HS-5 (cell line): ENCODE data around the gene EML1.

Experiments used
- DNase-seq: peaks from one replicate; pipeline ENCODE4 v3.0.0-alpha.2; 2012; ENCODE audit warnings: low read depth

Gene EML1

DNA sequence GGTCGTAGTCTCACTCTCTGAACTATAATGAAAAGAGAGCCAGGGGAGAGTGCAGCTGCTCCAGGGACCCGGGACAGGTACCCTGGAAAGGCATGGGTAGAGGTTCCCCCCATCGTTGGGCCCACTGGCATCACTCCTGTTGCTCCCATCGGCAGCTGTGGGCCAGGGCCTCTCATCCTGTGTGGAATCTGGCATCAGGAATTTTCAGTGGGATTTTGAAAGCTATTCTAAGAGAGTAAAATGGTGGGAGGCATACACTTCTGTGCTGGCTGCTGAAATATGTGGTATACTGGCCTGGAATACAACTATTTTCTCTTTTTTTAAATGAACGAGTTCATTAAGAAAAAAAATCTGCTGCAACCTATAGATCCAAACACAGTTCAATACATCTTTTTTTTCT lies 38.1 kb downstream of the EML1 start:
- DNase-seq, result no peak

DNA sequence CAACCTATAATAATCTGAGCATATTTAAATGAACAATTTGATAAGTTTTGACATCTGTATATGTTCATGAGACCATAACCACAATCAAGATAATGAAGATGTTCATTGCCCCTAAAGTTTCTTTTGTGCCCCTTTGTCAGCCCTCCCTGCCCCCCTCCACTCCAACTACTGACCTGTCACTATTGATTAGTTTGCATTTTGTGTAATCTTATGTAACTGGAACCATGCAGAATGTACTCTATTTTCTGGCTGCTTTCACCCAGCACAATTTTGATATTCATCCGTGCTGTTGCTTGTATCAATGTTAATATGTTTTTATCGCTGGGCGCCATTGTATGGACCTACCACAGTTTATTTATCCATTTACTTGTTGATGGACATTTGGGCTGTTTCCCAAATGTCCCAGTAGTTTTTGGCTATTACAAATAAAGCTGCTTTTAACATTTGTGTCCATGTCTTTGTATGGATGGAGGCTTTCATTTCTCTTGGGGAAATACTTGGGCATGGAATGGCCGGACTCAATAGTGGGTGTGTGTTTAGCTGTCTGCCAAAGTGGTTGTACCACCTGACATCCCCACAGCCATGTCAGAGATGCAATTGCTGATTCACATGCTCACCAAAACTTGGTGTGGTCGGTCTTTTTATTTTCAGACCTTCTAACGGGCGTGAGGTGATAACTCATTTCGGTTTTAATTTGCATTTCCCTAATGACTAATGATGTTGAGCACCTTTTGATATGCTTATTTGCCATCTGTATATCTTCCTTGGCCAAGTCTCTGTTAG lies 38.9 kb downstream of the EML1 start:
- DNase-seq, result no peak

DNA sequence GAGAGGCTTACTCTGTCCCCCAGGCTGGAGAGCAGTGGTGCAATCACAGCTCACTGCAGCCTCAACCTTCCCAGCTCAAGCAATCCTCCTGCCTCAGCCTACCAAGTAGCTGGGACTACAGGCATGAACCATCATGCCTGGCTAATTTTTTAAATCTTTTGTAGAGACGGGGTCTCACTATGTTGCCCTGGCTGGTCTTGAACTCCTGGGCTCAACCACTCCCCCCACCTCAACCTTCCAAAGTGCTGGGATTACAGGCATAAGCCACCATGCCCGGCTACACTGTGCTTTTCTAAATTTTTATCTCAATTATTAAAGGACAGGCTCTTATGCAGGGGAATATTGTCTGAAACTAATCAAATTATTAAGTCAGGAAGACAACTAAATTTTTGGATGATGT lies 44.6 kb downstream of the EML1 start:
- DNase-seq, result no peak

DNA sequence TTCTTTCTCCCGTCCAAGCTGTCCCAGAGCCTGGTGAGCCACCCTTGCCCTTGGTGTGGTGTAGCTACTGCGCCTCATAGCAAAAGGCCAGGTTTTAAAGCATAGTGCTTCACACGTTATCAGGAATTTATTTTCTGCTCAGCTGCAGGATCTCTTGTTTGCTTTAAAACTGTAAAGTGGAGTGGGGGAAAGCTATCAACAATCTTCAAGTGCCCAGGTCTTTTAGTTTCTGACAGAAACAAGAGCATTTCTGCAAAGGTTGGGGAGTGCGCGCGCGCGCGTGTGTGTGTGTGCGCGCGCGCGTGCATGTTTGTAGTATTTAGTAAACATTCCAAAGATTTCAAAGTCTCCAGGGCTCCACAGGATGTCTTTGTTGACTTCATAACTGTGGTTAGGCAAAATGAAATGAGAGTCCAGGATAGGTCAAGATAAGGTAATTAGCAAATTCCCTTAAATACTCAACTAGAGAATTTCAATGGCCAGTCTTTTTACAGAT lies 45.5 kb downstream of the EML1 start:
- DNase-seq, result no peak

DNA sequence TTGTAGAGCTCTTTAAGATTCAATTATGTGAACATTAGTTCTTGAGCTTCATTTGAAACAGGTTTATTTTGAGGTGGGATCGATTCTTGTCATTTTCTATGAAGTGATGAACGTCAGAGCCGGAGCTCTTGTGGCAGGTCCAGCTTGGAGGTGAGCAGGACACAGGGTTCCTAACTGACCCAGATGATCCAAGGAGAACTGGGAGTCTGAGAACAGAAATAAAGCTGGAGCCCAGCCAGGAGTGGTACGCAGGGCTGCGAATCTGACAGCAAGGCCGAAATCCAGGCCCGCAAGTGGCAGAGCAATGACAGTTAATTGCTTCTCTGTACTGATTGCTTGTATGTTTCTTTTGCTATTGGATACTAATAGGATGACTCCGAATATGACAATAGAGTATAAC lies 46.5 kb downstream of the EML1 start:
- DNase-seq, result no peak

DNA sequence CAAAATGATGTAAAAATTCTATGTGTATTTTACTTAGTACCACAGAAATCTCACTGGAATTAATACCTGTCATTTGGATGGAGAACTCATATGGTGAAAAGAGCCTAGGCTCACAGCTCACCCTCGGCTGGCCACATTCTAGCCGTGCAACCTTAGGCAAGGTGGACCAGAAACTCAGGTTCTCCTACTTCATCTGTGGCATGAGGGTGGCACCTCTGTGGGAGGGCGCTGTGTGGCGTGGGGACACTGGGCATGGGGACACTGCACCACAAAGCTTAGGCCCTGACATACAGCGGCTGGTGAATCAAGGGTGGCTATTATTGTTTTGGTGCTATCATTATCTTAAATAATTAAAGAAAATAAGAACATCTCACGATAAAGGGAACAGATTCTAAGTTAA lies 47.1 kb downstream of the EML1 start:
- DNase-seq, result no peak

DNA sequence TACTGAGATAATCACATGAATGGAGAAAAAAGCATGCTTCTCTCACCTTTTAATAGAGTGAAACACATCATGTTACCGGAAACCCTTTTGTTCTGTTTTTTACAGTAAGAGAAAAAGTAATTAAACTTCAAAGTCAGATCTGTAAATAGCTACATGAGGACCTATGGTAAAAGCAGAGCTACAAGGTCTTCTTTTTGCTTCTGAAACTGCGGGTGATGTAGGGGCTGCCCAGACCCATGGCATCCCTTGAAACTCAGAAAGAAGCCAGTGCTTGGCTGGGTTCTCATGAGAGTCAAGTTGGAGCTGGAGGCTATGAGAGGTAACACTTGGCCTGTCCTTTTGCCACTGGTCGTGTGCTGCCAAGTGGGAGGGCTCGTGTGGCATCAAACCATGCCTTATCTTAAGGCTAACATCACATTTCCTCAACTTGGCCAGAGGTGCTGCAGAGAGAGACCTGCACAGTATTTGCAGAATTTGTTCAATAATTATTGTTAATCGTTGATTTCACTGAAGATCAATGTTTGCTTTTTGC lies 47.6 kb downstream of the EML1 start:
- no peak for DNase-seq

DNA sequence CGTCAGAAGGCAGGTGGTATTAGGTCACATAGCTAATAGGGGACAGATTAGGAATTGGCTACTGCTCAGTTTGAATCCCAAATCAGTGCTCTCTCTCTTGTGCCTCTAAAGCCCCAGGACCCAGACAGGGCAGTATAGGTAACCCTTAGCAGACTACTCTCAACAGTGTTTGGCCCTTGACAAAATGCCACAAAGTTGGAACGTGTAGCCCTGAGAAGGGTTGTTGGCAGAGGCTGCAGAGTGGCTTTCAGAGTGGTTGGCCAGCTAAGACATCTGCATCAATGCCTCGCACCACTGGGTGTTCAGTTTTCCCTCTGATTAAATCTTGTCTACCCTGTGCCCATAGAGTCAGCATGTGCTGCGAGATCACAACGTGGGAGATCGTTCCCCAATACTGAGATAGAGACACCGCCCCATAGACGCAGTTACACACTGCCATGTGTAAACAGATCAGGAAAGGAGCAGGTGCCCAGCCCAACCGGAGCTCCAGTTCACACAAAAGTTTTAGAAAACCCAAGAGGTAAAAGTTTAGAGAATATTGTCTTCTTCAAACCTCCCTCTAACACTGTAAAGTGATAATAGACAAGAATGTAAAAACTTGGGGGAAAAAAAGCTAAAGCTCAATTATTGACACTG lies 48.3 kb downstream of the EML1 start:
- DNase-seq, result no peak

DNA sequence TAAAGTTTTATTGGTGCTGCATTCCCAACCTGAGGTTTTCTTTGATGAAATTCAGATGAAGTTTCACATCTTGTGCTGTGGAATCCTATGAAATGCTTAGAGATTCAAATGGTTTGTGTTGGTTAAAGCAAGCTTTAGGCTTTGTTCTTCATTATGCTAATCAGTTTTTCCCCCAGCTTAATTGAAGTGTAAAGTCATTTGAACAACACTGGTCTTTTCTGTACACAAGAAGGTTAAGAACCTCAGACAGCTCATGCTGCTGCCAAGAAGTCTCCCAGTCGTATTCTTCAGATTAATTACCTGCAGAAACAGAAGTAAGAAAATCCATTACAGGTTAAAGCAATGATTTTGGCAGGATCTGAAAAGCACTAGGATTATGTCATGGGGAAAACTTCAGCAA lies 48.9 kb downstream of the EML1 start:
- no peak for DNase-seq

DNA sequence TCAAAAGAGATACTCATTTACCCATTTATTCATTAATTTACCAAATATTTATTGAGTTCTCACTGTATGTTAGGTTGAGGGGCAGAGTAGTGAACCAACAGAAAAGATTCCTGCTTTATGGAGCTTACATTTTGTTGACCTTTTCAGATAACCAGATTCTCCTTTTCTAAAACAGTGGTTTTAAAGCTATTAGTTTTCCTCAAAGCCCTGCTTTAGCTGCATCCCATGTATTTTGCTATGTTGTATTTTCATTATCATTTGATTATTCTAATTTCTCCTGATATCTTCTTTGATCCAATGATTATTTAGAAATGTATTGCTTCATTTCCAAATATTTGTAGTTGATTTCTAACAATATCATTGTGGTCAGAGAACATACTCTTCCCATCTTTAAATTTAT lies 53.6 kb downstream of the EML1 start:
- no peak for DNase-seq

DNA sequence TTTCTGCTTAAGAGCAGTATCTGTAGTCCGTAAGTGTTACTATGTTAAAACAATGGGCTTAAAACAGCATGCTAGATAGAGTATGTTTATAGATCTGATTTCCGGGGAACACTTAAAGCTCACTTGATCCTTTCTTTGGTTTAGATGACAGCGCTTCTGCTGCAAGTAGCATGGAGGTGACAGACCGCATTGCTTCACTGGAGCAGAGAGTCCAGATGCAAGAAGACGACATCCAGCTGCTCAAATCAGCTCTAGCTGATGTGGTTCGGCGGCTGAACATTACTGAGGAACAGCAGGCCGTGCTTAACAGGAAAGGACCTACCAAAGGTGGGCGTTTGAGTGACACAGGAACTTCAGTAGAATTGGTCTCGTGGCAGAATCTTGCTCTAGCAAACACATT lies 57.5 kb downstream of the EML1 start:
- no peak for DNase-seq

DNA sequence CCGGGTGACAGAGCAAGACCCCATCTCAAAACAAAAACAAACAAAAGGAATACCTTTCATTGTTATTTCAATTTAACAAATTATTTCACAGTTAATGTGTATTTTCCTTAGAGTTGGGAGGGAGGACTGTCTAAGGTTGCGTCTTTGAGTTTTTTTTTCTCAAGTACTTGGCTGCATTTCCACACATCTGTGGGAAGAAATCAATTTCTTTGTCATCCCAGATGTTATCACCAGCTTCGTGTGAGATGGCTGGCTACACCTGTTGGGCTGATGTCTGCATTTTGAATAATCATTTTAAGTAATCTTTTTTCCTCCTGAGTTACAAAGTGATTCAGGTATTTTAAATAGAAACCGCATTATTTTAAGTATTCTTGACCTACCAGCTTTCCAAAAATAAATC lies 59.4 kb downstream of the EML1 start:
- DNase-seq, result no peak

DNA sequence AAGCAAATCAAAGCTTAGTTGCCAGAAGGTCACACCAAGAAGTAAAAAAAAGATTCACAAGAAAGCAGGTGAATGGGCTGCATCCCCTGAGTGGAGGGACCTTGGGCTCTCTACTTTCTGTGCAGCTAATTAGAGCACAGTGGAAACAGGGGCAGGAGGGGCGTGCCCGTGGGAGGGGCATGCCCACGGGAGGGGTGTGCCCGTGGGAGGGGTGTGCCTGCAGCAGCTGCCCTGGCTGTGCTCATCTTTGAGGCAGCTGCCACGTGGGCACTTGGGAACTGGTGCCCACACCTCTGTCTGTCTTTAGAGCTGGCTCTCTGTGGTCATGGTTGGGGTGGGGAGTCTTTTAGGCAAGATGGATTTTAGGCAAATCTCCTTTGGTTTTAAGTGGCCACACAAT lies 60.0 kb downstream of the EML1 start:
- no peak for DNase-seq

DNA sequence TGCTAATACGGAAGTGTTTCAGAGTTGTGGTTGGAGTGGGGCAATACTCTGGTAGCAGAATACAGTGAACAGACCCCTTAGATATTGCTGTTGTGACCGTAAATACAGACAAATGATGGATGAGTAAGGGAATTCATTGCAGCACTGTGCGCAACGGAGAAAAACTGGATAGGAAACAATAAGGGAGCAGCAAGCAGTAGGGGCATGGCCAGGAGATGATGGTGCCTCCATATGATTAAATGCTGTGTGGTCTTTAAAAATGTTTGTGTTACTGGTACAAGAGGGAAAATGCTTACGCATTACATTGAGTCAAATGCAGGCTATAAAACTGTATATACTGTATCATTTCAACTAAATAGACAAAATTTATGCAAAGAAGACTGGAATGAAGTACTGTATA lies 61.6 kb downstream of the EML1 start:
- no peak for DNase-seq

DNA sequence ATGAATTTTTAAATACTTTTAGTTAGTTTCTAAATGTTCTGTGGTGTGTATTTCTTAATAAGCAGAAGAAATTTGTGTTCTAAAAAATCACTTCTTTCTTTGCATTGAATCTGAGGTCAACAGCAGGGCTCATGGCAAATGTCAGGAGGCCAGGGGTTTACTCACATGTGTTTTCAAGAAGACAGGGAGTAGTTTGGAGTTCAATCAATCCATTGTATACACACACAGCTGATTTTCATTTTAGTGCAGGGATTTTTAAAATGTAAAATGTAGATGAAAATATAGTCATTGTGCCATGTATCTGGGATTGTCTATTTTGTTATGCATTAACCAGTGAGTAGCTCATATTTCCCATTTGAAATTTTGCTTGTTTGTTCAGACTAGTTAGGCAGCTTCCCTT lies 62.1 kb downstream of the EML1 start:
- no peak for DNase-seq

DNA sequence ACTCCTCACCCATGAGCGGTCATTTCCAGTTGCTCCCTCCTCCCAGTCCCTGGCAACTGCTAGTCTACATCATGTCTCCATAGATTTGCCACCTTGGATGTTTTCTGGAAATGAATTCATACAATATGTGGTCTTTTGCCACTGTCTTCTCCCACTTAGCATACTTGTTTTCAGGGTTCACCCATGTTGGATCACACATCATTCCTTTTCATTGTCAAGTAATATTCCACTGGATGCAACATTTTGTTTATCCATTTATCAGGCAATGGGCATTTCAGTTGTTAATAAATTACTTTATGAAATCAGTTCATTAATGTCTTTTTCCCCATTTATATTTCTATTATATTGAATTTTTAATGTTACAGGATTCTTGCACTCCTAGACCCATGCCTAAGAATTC lies 64.3 kb downstream of the EML1 start:
- no peak for DNase-seq

DNA sequence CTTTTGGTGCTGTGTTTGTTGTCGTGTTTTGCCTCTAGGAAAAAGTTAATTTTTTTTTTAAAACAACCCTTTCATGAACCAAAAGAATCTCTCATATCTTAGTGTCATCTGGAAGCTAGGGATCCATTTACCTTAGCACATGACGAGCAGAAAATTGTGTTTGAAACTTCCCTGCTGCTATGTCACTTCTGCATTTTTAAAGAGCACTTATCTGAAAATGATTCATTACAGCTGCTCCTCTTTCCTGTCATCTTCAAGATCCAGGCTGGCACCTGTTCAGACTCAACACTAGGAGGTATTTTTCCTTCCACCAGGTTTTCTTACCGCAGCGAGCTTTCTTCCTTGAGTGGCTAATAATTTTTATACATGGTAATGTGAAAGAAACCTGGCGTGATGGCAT lies 67.0 kb downstream of the EML1 start:
- no peak for DNase-seq

DNA sequence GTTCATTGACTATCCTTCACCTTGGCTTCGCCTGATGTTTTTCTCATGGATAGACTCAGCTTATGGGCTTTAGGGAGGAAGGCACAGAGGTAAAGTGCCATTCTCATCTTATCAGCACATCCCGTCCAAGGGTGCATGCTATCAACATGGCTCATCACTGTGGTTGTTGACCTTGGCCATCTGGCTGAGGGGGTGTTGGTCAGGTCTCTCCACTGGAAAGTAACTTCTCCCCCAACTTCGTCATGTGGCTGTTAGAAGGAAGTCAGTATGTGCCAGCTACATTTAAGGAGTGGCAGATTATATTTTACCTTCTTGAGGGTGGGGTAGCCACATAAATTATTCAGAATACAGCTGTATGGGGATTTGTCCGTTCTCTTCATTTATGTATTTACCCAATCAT lies 68.9 kb downstream of the EML1 start:
- DNase-seq, result peak; percentile 37

DNA sequence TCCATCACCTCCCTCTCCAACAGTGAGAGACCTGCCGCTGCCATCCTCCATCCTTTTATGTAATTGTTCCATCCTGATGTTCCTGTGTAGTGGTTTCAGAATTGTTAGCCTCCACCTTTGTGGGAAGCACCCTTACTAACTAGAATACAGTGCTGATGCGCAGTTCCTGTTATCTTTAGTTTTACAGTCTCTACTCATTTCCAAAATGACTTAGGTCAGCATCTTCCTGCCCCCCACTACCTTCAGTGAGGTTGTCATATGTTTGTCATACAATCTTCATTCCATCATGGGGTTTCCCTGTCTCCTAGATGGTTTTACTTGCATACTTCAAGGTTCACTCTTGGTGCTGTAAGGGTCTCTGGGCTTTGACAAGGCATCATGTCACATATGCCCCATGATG lies 69.8 kb downstream of the EML1 start:
- no peak for DNase-seq

DNA sequence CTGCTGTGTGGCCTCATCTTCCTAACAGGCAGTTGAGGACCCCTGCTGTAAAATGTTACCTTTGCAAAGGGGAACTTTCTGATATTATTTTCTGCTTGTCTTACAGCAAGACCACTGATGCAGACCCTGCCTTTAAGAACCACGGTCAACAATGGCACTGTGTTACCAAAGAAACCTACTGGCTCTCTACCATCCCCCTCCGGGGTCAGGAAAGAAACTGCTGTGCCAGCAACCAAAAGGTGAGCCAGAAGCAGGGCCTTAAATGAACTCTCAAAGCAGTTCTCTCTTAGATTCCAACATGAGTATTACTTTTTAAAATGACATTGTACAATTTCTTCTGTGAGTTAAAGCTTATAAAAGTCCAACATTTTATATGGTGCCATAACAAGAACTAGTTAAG lies 72.2 kb downstream of the EML1 start:
- DNase-seq, result no peak

DNA sequence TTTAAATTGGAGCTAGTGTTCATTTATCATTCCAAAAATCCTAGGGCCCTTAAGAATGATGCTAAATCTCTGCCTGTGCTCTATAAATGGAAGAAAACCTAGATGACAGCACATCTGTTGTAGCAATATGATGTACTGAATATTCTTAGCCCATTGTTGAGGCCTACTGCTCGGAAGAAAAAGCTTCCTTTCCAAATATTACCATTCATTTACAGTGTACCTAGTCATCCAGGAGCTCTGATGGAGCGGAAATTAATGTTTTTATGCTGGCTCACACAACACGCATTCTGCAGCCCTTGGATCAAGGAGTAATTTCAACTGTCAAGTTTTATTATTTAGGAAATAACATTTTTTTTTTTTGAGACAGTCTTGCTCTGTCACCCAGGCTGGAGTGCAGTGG lies 77.4 kb downstream of the EML1 start:
- no peak for DNase-seq

DNA sequence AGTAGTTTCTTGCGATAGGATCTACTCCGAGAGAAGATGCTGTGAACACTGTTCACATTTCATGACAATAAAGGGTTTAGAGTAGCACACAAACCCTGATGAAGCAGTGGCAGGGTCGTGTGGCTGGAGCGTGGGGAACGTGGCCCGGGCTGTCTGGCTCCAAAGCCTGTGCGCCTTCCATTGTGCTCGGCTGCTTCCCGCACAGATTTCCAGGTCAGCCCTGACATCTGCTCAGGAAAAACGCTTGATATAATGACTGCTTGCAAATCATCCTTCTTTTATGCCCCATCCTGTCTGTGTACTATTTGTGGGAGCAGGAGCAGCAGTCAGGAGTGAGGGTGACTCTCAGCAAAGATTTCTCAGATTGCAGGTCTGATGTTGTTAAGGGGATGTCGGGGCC lies 78.6 kb downstream of the EML1 start:
- no peak for DNase-seq

DNA sequence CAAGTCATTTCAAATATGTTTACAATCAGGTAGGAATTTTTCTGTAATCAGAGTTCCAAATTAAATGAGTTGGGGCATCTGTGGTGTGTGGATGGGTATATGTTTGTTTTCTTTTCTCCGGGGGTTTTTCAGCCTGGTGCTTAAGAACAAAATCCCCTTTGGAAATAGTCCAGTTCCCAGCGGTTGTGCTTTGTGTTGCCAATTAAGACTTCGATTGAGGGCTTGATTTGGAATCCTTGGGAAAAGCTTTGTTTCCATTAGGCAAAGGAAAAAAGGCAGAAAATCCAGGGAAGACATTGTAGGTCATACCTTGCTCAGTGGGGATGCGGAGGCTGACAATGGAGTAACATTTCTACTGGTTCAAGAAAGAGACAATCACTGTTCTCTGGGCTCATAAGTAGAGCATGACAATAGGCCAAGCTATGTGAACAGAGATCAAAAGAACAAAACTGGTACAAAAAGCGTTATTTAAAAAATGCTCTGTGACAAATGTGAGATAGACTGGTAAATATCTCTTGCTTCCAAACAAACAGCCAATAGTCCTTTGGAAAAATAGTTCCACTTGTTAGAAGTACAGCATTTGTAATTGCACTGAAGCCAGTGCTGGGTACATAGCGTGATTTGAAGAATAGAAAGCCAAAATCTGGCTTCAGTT lies 79.7 kb downstream of the EML1 start:
- no peak for DNase-seq
